Right lobe of liver (tissue), 6 donors: ENCODE data around the gene NEDD4L. TPM values are rescaled to one million over a fixed set of nuclear protein-coding genes. Genes with fewer than 3 reads are reported as not detected.
"Not testable (repeated sequence)": the region's sequence is repeated elsewhere in the genome, so short reads cannot be mapped to it uniquely, and the experiment has no call there.

Experiments used
- ATAC-seq, 4 donors: fragments of 200-7000 bp; cut with Tn5 transposase; one replicate each; pipeline ENCODE4 v1.9.1; 2020; ENCODE audit warnings: mild to moderate bottlenecking in 4 of 4, moderate library complexity in 4 of 4
- DNase-seq, 3 donors: peaks; one replicate each; pipeline ENCODE4 v3.0.0-alpha.2; 2020
- H3K27ac ChIP-seq, 3 donors: fragments of 200-600 bp; one replicate each; pipeline ENCODE4 v1.8.0; 2022
- H3K27me3 ChIP-seq, 2 donors: fragments of 200-600 bp; one replicate each; pipeline ENCODE4 v1.8.0; 2022
- H3K36me3 ChIP-seq, 4 donors: fragments of 200-600 bp; sonication (generic) in 1 of 4; one replicate each; pipeline versions ENCODE4 v1.5.1 to v1.8.0; 2017 to 2022; ENCODE audit warnings: control low read depth in 1 of 4
- H3K4me1 ChIP-seq, 4 donors: fragments of 200-600 bp; sonication (generic) in 1 of 4; one replicate each; pipeline versions ENCODE4 v1.5.1 to v1.8.0; 2017 to 2022; ENCODE audit warnings: control low read depth in 1 of 4
- H3K4me3 ChIP-seq, 3 donors: fragments of 200-600 bp; one replicate each; pipeline ENCODE4 v1.8.0; 2022
- H3K9me3 ChIP-seq, 4 donors: fragments of 200-600 bp; sonication (generic) in 1 of 4; one replicate each; pipeline versions ENCODE4 v1.5.1 to v1.8.0; 2017 to 2022; ENCODE audit warnings: control low read depth in 1 of 4
- CTCF ChIP-seq, 4 donors: fragments of 200-600 bp in 3 of 4; fragments of 450-650 bp in 1 of 4; IDR thresholded peaks; one replicate each; pipeline versions ENCODE4 v1.5.1 to v1.8.0; 2016 to 2022; ENCODE audit warnings: antibody characterized with exemption in 4 of 4, mild to moderate bottlenecking in 2 of 4
- POLR2A ChIP-seq: fragments of 450-650 bp; IDR thresholded peaks from one replicate; pipeline ENCODE4 v1.6.1; 2017; ENCODE audit warnings: antibody characterized with exemption, mild to moderate bottlenecking
- WGBS: methylation state at CpG from one replicate; pipeline ENCODE4 v1.1.6; 2018; ENCODE audit warnings: low coverage, low lambda C conversion rate; ENCODE audit not compliant: insufficient coverage; ENCODE audit errors: missing lambda C conversion rate; 5-methylcytosine and 5-hydroxymethylcytosine counted together
- intact Hi-C, 2 donors: fragments of 100-400 bp; cut with DNase I; formaldehyde crosslinking; loops; one replicate each; pipeline versions ENCODE4 v1.11.2 to v1.14.1; 2022
- total RNA-seq, 6 experiments: library from RNA; depleted of rRNA in 2 of 6; stranded (reverse); fragments of >200 nt in 2 of 6; fragmentation: NEBNext Ultra II Directional in 3 of 6; extraction: Animal tissue kit (Norgen Biotek cat#: 25700) in 3 of 6; gene quantifications; one replicate each; pipeline versions ENCODE4 v1.1.0 to v1.2.4, GENCODE V29; 2016 to 2023
- donor health status: DM: no; HTN: yes; CAD: no.
- donor health status: DM: no; HTN: no; CAD: no.
- donor health status: DM: no; HTN: no; CAD: no.
- donor health status: DM: no; HTN: yes; CAD: no.
- donor health status: DM: no; HTN: yes; CAD: no.

NEDD4L gene
- total RNA-seq, 6 experiments from 2014 or later, result 21.5 to 41.0 (median 33.2) TPM

GRCh38 chr18:58169472-58169871, 125.4 kb downstream of the NEDD4L start:
- 100% methylated on average over 1 of the region's 6 CpGs for WGBS
- Histone ChIP-seq H3K27me3 (no peaks in the 10 kb centered on the region), H3K4me1 (peaks cover 0 to 6% (median 0%) of the 10 kb centered on the region in 4 donors), H3K36me3 (no peaks in the 10 kb centered on the region), H3K27ac (no peak overlapping the region), H3K4me3 (no peak overlapping the region), H3K9me3 (no peaks in the 10 kb centered on the region)
- no peak for ATAC-seq
- TF ChIP-seq CTCF (IDR thresholded peaks at IDR 0.05) (no peak), POLR2A (no peak)
- no peak for DNase-seq
- intact Hi-C loops, result no loop called here

GRCh38 chr18:58170036-58170435, 126.0 kb downstream of the NEDD4L start:
- H3K36me3 ChIP-seq, result not testable (repeated sequence)

GRCh38 chr18:58172031-58172430, 128.0 kb downstream of the NEDD4L start:
- ATAC-seq (no peak), DNase-seq (no peak)
- WGBS, result 90% methylated on average over 2 of the region's 6 CpGs
- H3K4me3 ChIP-seq, result no peak overlapping the region
- intact Hi-C loops, result no loop called here
- H3K4me1 ChIP-seq, result no peaks in the 10 kb centered on the region
- H3K27me3 ChIP-seq, result no peaks in the 10 kb centered on the region
- no peak for TF ChIP-seq POLR2A
- TF ChIP-seq CTCF (IDR thresholded peaks at IDR 0.05), result no peak
- no peak overlapping the region for H3K27ac ChIP-seq
- no peaks in the 10 kb centered on the region for H3K36me3 ChIP-seq
- H3K9me3 ChIP-seq, result no peaks in the 10 kb centered on the region

More at GRCh38 chr18:58170036-58170435, 126.0 kb downstream of the NEDD4L start:
- 100% methylated on average over 2 of the region's 5 CpGs for WGBS
- H3K4me3 ChIP-seq, H3K27me3 ChIP-seq, DNase-seq, H3K9me3 ChIP-seq, ATAC-seq, H3K4me1 ChIP-seq, intact Hi-C loops, H3K27ac ChIP-seq: not testable (repeated sequence)

- ATAC-seq (no peak), DNase-seq (no peak)
- no peaks in the 10 kb centered on the region for H3K9me3 ChIP-seq
- TF ChIP-seq CTCF (IDR thresholded peaks at IDR 0.05), result no peak
- TF ChIP-seq POLR2A, result no peak
- H3K27ac ChIP-seq, result no peak overlapping the region
- no peaks in the 10 kb centered on the region for H3K27me3 ChIP-seq
- intact Hi-C loops, result no loop called here
- WGBS, result 78% methylated on average over 5 of the region's 12 CpGs
- no peaks in the 10 kb centered on the region for H3K4me1 ChIP-seq
- no peaks in the 10 kb centered on the region for H3K36me3 ChIP-seq
- H3K4me3 ChIP-seq, result no peak overlapping the region
These were observed 130.3 kb downstream of the NEDD4L start for GRCh38 chr18:58174285-58174684.

GRCh38 chr18:58175122-58175785, 131.2 kb downstream of the NEDD4L start:
- no peaks in the 10 kb centered on the region for H3K36me3 ChIP-seq
- TF ChIP-seq CTCF (IDR thresholded peaks at IDR 0.05), result no peak
- no peak for TF ChIP-seq POLR2A
- H3K9me3 ChIP-seq, result no peaks in the 10 kb centered on the region
- WGBS, result 70% methylated on average over 9 of the region's 10 CpGs
- intact Hi-C loops, result no loop called here
- no peaks in the 10 kb centered on the region for H3K27me3 ChIP-seq
- H3K4me1 ChIP-seq, result peaks cover 0 to 1% (median 0%) of the 10 kb centered on the region in 4 donors
- no peak for ATAC-seq
- H3K27ac ChIP-seq, result no peak overlapping the region
- DNase-seq, result no peak
- no peak overlapping the region for H3K4me3 ChIP-seq
